HG03432 (cell line): ENCODE results near the gene GPC3.

Experiments used
- ATAC-seq: cut with Tn5 transposase; IDR thresholded peaks from one replicate; pipeline ENCODE4 v1.9.1; 2021; ENCODE audit warnings: mild to moderate bottlenecking, moderate library complexity; ENCODE audit not compliant: unreplicated experiment

GPC3 gene

DNA sequence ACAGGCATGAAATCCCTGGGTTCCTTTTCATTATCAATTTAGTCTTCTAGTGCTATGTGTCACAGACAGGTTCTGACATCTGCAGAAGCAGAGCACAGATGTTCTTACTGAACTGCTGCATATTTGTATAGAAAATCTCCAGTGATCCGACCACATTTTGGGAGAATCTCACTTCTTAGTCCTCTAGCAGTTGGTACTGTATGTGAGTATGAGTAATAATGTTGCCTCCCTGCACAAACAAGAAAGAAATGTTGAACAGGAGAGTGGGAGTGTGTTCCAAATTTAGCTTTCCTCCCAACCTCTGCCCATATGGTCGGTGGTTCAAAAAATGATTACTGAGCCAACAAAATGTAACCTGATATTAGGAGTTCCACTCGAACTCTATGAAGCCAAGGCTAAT is 404.8 kb downstream of the GPC3 start:
- no peak for ATAC-seq

DNA sequence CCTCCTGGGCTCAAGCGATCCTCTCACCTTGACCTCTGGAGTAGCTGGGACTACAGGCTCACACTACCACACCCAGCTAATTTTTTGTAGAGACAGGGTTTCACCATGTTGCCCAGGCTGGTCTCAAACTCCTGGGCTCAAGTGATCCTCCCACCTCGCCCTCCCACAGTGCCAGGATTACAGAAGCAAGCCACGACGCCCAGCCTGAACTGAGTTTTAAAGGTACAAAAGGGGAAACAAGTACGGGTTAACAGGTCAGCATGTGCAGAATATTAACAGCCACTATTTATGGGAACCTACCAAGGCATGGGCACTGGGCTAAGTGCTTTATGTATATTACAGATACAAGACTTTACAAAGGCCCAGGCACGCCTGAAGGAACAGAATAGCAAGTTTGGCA is 405.8 kb downstream of the GPC3 start:
- ATAC-seq, result no peak

DNA sequence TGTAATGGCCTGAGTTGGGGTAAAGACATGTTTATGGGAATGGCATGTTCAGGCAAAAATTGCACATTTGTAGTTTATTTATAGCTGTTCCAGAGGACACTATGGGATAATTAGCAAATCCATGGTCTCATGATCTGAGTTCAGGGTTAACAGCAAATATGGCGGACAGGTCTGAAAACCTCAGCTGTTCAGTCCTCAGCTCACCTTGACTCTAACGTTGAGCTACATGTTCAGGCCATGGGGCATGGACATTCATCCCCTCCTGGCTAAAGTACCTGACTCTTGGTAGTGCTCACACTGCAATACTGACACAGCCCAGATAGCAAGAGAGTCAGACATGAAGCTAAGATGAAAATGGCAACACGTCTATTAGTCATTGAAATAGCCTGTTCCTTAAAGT is 408.5 kb downstream of the GPC3 start:
- ATAC-seq, result no peak

DNA sequence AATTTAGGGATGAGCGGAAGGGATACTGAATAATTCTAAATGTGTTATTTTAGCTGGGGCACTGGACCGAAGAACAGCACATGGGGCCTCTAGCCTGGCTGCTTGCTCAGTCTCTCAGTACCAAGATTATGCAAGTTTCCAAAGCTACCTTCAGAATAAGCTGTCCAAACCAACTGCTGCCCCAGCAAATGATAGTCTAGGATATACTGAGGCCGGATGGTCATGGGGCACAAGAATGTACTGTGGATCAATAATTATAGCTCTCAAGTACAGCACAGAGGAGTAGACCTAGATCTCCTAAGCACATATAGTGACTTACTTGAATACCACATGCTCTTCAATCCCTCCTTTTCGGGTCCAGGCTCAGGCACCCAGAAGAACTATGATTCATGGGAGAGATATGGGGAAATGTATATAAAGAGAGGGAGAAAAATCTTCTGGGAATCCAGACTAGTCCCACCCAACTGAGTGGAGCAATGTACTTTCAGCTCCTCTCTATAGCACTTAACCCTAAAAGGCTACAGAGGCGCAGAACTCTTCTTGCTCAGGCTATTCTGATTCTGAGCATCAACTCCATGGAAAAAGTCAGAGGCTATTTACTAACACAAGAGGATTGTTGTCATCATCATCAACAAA is 409.8 kb downstream of the GPC3 start:
- ATAC-seq, result no peak

DNA sequence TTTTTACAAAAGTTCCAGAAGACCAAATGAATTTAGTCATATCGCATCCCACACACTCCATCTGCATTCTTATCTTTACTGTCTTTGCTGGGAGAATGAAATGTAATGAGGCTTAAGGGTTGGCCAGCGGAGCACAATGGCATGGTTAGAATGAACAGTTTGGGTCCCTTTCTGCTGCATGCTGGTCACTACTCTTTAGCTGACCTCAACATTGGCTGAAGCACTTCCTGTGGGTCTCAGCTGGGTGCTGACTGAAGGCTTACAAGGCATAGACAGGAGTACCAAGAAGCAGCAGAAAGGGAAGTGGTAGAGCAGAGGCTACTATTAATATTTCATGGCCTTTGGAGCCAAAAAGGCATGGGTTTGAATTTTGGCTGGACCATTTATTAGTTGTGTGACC is 410.7 kb downstream of the GPC3 start:
- ATAC-seq, result no peak

DNA sequence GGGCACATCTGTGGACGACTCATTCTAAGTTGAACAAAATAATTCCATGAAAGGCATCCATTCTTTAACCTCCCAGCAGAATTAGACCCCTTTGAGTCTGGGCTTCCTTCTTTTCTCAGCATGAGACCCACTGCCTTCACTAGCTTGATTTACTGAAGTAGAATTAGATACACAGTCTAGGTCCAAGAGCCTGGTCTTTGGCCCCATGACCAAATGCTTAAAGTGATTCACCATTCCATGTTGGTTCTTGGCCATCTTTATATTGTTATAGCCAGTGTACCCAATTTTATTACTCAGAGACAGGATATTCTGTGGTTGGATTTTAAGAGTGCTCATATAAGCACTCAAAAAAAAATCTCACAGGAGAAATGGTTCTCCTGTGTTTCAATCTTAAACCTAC is 414.8 kb downstream of the GPC3 start:
- no peak for ATAC-seq

DNA sequence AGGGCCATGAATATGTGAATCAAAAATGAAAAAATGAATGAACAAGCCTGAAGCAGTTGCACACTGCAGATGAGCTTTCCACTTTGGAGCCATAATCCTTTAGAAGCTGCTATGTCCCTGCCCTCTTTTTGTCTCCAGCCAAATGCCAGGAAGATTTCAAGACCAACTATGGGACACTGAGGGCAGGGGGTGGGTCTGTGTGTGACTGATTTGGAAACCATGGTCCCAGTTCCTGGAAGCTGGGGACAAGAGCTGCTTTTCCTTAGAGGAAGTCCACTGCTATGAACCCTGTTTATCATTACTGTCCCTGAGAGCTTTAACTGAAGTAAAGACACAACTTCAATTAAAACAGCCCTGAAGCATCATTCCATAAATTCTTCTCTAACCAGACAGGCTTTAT is 416.2 kb downstream of the GPC3 start:
- no peak for ATAC-seq

DNA sequence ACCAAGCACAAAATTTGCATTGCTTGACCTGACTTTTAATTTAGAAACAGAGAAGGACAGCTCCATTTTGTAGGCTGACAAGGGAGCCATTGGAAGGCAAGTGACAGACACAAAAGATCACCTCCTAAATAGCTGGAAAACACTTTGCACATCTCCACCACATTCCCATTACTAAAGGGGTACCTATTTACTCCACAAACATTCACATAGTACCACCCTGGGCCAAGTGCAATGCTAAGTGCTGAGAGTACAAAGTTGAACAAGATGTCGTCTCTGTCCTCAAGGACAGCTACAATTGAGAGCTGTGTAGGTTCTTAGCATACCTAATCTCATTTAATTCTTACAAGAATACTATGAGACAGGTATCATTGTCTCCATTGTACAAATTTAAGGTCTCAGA is 417.3 kb downstream of the GPC3 start:
- ATAC-seq, result no peak

DNA sequence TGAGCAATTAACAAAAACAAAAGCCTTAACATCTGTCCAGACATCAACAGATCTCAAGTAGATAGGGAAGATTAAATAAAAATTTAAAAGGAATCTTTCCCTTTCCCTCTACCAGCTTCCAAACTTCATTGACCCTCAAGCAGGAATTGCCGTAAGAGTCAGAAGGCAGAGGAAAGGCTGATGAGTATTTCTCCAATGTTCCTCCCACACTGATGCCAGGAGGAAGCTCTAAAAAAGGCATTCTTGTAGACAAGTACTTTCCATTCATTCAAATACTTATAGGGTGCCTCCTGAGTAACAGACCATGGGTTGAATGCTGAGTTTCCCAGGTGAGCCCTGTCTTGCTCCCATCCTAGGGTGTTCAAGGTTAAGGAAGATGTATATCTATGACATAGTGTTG is 418.5 kb downstream of the GPC3 start:
- no peak for ATAC-seq

DNA sequence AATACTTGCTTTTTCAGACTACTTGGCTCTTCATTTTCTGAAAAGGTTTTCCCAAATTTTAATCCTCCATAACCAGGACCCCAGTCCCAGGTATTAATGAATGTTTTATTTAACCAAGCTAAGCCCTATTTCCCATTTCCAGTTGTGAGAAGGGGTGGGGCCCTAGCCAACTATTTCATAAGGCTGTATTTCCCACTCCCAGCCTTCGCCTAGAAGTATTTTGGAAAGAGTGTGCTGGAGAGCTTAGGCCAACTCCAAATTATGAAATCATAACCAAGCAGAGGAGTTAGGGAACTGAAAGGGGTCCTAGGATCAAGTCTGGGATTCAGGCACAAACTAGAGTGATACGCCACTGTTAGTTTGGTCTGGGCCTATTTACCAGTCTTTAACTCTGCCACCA is 421.7 kb downstream of the GPC3 start:
- ATAC-seq, result no peak

DNA sequence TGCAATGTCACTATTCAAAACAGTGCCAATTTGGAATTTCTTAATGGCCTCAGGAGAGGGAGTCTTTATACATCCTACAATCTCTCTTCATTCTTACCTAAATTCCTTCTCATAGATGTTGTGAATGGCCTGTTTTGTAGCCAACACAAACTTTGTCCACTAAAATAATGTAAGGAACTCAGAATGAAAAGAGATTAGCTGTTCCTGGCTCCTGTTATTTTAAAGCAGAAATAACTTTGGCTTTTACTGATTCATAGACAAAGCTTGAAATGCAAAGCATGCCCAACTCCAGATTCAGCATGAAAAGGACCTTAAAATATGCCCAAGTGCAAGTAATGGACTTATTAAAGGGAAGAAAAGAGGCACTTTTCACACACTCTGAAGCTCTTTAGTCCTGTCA is 424.1 kb downstream of the GPC3 start:
- no peak for ATAC-seq

DNA sequence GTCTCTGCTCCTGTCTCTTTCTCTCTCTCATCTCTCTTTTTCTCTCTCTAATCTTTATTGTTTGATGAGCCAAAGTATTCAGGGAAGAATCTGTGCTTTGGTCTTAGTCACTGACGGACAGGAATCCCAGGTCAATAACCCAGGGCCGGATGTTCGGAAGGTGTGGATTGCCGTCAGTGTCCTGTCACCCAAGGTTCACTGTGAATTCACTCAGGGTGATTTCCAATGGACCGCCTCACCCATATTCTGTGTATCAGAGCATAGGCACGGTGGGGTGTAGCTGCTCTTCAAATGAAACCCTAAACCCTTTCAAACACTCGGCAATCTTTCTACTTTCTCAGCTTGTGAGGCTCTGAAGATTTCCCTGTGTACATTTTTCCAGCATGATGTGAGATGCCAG is 425.5 kb downstream of the GPC3 start:
- no peak for ATAC-seq

DNA sequence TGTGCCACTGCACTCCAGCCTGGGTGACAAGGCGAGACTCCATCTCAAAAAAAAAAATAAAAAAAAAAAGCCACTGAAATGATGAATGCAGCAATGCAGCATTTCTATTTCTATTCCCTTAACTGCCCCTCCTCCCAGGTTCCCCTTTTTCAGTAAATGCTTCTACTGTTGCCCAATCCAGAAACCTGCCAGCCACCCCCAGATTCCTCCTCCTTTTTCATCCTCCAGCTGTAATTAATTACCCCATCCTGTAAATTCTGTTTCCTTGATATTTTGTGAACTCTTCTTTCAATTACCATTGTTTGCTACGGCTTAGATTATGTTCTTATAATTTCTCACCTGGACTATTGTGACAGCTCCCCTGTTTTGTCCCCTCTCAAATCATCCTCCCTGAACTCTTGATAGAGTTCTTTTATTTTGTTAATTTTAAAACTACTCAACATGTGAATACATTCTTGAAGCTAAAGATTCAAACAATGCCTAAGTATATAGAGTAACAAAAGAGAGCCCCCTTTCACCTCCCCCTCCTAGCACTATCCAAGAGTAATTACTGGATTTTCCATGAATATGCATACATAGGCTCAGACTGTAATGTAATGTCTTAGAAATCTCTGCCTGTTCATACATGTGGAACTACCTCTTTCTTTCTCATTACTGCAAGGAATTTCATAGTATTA is 429.5 kb downstream of the GPC3 start:
- no peak for ATAC-seq

DNA sequence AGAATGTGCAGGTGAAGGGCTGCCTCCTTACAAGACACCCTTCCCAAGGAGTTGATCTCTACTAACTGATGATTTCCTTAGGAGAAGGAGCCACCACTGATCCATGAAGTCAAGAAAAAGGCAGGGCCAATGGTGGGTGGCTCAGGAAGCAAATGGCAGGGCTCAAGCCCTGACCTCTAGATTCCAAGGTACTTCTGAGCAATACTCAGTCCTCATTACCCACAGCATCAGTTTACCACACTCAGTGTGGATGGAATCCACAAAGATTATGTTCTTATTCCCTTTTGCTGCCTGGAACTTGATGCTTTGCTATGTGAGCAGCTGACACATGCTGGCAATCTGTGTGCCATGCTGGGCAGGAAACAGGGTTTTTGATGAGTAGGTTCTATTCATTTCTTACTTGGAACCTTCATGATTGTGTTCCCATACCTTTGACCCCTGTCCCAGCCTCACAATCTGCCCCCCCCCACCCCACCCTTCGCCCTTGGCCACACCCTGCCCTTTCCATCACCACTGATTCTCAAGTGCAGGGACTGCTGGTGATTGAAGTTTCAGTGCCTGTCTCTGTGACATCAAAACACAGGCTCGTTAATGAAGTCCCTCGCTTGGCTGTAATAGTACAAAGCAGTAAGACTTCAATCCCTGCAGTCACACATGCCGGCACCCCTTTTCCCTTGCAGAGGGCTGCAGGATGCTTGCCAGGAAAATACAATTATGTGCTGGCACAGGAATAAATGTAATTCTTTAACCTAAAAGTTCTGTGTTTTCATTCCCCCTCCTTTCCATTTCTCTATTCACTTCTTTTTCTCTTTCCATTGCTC is 434.5 kb downstream of the GPC3 start:
- ATAC-seq, result no peak

DNA sequence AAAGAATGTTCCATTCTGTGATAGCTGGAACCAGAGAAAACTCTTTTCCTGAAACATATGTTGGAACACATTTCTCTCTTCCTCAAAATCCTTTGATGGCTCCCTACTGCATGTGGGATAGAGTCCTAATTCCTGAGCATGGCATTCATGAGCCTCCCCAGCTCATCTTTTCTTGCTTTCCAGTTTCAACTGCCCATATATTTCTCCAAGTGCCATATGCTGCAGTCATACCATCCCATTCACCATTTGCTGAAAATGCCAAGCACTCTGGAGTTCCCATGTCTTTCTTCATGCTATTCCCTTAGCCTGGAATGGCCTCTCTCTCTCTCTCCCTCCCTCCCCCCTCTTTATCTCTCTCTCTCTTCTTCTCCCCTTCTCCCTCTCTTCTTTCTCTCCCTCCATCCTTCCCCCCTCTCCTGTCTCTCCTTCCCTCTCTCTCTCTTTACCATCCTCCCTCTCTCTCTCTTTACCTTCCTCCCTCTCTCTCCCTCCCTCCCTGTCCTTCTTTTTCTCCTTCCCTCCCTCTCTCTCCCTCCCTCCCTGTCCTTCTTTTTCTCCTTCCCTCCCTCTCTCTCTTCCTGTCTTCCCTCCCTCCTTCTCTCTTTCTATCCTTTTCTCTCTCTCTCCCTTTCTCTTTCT is 436.0 kb downstream of the GPC3 start:
- no peak for ATAC-seq

DNA sequence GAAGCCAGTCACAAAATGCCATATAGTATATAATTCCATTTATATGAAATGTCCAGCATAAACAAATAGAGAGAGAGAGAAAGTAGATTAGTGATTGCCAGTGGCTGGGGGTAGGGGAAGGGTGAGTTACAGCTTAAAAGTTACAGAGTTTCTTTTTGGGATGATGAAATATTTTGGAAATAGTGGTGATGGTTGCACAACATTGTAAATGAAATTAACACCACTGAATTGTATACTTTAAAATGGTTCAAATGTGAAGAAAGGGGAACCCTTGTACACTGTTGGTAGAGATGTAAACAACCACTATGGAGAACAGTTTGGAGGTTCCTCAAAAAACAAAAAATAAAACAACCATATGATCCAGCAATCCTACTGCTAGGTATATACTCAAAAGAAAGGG is 439.0 kb downstream of the GPC3 start:
- ATAC-seq, result no peak

DNA sequence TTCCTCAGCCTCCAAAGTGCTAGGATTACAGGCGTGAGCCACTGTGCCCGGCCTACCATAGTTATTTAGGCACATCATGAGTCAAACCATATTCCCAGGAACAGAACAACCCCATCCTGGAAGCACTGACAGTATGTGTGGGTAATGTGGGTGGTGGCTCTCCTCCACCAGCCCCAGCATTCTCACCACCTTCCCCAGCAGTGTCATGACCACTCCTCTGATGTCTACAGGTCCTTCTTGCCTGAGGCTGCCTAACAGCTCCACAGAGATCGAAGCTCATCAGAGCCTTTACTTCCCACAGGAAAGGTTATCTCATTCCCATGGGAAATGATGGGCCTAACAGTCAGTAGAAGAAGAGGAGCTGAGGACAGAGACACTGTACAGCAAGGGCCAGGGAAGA is 440.6 kb downstream of the GPC3 start:
- no peak for ATAC-seq

DNA sequence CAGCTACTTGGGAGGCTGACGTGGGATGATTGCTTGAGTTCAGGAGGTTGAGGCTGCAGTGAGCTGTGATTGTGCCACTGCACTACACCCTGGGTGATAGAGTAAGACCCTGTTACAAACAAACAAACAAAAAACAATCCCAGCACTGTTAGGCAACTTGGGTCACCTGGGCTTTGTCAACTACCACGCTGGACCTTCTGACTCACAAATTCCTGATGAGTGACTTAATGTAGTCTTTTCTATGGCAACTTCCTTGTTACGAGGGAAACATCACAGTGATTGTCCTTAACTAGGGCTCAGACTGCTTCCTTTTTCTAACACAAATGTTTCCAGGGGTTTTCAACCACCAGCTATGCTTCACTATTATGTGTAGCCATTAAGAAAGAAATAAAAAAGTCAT is 441.3 kb downstream of the GPC3 start:
- ATAC-seq, result no peak

DNA sequence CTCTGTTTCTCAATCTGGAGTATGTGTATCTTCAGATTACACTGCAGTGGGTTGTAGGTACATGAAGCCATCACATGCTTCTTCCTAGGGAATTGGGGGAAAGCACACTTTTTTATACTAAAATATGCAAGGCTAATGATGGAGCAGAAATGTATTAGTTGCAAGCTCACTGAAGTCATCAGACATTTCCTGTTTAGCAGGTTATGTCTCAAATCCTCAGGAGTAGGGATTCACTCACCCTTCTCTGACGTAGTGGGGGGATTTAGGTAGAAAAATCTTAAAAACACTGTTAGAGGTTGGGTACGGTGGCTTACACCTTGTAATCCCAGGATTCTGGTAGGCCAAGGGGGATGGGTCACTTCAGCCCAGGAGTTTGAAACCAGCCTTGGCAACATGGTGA is 441.7 kb downstream of the GPC3 start:
- no peak for ATAC-seq

DNA sequence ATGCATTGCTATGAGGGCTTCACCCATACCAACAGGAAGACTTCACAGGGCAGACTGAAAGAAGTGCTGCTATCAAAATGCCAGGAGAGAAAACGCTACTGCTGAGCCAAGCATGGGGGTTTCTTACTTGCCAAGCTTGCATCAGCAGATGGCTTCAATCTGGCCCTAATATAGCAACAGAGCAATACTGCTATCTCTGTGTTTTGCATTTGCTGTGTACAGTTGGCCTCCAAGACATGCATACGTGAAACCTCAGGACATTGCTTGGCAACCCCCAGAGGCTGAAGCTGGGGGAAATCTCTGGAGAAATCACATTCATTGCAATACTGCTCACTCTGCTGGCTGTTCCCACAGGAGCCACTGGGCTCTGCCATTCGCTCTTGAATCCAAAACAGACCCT is 442.9 kb downstream of the GPC3 start:
- ATAC-seq, result no peak

DNA sequence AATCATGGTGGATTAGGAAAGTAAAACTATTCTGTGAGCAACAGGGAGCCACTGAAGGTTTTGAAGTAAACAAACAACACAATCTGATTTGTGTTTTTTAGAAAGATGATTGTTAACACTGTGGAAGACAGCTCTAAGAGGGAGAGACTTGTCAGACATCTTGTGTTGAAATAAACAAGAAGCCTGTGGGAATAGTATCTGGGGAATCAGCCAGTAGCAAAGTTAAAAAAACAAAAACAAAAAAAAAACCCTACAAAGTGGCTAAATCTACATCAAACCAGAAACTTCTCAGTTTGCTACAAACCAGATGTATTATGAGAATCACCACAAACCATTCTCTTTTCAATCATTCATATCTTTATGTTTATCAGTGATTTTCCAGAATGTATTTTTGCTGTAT is 444.4 kb downstream of the GPC3 start:
- ATAC-seq, result no peak

DNA sequence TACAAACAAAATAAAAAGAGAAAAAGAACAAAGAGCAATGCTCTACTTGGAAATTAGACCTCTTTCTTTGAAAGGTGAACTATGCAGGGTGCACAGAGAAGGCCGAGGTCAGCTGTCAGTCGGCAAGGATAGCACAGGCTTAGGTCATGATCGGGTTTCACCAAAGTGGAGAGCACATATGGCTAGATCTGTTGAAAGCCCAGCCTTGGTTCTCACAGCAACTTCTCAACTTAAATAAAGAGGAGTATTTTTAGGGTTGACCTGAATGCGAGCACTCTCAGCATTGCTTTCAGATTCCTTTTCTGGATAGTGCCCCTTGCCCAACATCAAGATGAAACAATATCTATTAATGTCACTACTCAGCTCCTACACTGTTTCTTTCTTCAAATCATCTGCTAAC is 447.2 kb downstream of the GPC3 start:
- no peak for ATAC-seq
